HG03280 (cell line): ENCODE data around the gene THSD8.

Source experiments
- ATAC-seq: cut with Tn5 transposase; IDR thresholded peaks from one replicate; pipeline ENCODE4 v1.9.1; 2021; ENCODE audit warnings: mild to moderate bottlenecking, moderate library complexity; ENCODE audit not compliant: unreplicated experiment

THSD8 gene

DNA sequence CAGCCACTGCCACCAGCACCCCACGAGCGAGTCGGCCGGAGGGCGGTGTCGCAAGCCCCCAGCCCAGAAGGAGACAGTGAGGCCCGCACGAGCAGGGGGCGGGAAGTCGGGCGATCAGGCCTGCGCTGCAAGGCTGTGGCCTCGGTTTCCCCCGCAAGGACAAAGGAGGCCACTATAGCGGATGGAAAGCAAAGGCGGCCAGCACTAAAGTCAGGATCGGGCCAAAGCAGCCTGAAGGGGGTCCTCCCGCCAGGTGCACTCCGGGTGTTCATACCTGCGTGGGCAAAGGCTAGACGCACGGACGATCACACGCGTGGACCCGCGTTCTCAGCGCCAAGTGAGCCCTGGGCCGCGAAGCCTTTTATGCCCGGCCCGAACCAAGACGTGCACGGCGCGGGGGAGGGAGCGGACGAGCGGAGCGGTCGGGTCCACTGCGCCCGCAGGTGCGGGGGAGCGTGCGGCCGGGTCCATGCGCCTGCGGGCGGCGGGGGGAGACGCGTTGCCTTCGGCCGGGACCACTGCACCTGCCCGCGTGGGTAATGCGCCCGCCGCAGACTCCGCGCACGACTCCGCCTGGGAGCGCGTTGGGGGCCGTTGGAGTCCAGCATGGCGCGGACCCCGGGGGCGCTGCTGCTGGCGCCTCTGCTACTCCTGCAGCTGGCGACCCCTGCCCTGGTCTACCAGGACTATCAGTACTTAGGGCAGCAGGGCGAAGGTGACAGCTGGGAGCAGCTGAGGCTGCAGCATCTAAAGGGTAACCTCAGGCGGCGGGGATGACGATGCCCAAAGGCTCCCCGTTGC is at the start of gene THSD8, which contains the start of gene PRDX2:
Gene THSD8, plus strand, starts transcription at position 604 of the 801 bp plus-strand sequence. Its CDS starts 3 bp downstream, at position 607.
Gene PRDX2, minus strand, starts transcription at position 335 of the 801 bp plus-strand sequence. CDS start 539 bp downstream, outside the sequence.
- peak; percentile 49 for ATAC-seq

GRCh38 chr19:12754465-12755196 is 47.2 kb upstream of the THSD8 start:
- no peak for ATAC-seq

GRCh38 chr19:12756150-12756883 is 45.6 kb upstream of the THSD8 start:
- ATAC-seq = no peak

GRCh38 chr19:12757544-12758274 is 44.2 kb upstream of the THSD8 start:
- ATAC-seq = no peak

- ATAC-seq = no peak
Observed at GRCh38 chr19:12759686-12760085, 42.2 kb upstream of the THSD8 start.

- no peak for ATAC-seq
Observed at GRCh38 chr19:12763100-12763499, 38.8 kb upstream of the THSD8 start.

- no peak for ATAC-seq
Observed at GRCh38 chr19:12764698-12765097, 37.2 kb upstream of the THSD8 start.

DNA sequence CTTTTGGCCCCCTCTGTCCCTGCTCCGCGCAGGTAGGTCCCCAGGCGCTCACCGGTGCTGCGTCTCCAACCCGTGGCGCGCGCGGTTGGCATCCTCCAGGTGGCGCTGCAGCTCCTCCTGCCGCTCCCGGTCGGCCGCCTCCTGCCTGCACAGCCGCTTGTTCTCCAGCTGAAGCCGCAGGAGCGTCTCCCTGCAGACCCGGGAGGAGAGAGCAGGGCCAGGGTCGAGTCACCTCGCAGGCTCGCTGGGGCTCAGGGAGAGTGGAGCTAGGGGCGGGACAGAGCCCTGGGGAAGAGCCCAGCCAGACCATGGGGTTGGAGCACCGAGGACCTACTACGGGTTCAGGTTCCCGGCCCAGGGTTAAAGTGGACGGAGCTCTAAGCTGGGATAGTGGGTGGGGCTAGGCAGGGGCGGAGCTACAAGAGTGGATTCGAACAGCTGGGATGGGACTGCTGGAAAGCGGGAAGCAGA is 35.8 kb upstream of the THSD8 start:
- peak; percentile 62 for ATAC-seq

GRCh38 chr19:12767150-12767549 is 34.7 kb upstream of the THSD8 start:
- ATAC-seq = no peak

- no peak for ATAC-seq
Observed at GRCh38 chr19:12767666-12768065, 34.2 kb upstream of the THSD8 start.

DNA sequence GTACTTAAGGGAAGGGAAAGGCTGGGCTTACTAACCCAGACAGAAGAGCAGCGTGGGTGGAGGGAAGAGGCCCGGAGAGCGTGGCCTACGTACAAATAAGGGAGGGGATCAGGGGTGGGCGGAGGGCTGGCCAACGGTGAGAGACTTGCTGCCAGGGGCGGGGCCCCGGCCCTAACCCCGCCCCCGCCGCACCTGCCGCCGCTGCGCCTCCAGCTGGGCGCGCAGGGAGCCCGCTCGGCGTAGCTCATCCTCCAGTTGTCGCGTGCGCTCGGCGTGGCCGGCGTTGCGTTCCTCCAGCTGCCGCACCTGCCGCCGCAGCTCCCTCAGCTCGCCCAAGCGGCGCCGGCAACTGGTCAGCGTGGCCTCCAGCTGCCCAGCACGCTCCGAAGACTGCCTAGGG is 32.2 kb upstream of the THSD8 start:
- ATAC-seq = no peak

- ATAC-seq = no peak
Observed at GRCh38 chr19:12770922-12771321, 30.9 kb upstream of the THSD8 start.

DNA sequence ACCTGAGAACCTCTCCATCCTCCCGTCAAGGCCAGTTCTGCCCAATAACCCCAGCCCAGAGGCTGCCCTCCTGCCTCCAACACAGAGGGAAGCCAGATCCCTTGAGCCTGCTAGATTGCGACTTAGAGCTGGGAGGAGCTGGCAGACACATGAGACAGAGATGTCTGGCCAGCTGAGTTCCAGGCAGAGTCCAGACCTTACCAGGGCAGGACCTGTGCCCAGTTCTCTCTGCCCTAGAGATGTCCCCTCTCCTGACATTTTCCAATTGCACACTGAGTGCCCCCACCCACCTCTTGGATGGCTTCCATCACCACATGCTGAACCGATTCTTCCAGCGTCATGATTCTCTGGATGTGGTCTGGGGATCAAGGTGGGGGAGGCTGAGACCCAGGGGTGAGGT is 29.5 kb upstream of the THSD8 start:
- no peak for ATAC-seq

DNA sequence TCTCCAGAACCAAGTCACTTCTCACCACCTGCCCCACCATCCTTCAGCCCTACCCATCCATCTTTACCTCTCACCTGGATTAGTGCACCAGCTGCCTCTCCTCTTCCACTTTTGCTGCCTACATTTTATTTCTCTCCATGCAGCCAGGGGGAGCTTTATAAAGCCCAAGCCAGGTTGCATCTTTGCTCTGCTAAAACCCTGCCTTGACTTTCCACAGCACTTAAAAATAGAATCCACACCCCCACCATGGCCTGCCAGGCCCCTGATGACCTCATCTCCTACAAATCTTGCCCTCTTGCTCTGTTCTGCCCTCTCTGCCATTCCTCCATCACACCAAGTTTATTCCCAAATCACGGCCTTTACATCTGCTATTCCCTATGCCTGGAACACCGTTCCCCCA is 28.3 kb upstream of the THSD8 start:
- ATAC-seq = no peak

GRCh38 chr19:12774588-12775555 is 27.0 kb upstream of the THSD8 start, which contains the start of gene HOOK2:
Gene HOOK2, minus strand, starts transcription at chr19:12775552. Its CDS starts 103 bp downstream, at chr19:12775449.
- ATAC-seq = no peak

DNA sequence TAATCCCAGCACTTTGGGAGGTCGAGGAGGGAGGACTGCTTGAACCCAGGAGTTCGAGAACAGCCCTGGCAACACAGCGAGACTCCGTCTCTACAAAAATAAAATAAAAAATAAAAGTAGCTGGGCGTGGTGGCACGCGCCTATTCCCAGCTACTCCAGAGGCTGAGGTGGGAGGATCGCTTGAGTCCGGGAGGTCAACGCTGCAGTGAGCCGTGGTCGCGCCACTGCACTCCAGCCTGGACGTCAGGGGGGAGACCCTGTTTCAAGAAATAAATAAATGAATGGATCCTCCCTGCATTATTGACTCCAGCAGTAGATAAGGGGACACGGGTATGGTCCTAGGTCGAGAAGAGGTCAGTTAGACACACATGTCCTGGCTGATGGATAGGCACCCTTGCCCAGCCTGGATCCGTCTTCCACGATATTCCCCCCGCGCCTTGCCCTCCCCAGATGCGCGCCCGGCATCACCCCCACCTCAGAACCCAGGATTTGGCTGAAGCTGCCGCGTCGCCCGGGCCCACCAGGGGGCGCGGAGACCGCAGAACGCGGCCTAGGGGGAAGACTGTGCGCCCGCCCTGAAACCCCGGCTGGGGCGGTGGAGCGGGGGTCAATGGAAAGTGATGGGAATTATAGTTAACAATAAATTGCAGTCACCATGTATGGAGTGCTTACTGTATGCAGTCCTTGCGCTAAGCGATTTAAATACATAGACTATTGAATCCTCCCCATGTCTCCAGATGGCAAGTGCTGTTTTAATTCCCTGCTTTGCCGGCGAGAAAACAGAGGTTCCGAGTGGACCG is 24.5 kb upstream of the THSD8 start:
- no peak for ATAC-seq

DNA sequence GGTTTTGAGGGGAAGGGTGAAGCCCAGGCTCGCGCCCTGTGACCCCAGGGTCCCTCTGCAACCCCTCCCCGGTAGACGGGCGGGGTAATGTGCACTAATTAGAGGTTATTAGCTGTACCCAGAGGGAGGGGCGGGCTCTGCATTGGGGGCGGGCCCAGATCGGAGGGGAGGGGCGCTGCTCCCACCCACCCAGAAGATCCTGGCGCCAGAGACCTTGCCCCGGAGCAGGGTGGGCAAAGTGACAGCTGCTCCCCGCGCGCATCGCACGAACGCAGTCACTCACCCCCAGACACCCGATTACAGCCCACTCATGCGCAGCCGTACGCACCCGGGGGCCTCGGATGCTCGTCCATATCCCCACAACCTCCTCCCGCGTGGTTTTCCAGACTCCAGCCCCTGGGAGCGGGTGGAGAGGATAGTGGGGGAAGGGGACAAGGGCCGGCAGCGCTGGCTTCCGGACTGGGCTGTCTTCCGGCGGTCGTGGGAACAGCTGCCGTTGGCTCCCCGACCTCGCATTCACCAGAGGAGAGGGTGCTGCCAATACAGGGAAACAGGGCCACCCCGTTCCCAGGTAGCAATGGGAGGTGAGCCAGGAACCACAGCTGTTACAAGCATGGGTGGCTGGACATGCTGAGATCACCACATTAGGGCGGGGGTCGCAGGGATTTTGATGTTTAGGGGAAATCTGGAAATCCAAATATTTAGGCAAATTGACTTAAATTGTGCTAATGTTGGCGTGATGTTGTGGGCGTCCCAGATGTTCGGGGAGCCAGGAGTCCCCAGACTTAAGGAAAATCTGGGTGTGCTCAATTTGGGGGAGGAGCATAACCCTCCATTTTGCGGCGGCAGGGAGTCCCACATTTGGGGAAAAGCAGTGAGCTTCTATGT is 23.6 kb upstream of the THSD8 start:
- no peak for ATAC-seq

- ATAC-seq = no peak
Observed at GRCh38 chr19:12778905-12779161, 23.0 kb upstream of the THSD8 start.
